K562 (cell line): Measurements from ENCODE around the gene CCNYL1. TPM values are rescaled to one million over a fixed set of nuclear protein-coding genes. Genes with fewer than 3 reads are reported as not detected.

Source experiments
- ATAC-seq: fragments of 200-7000 bp; cut with Tn5 transposase; 3 replicates; pipeline ENCODE4 v1.9.1; 2020; ENCODE audit warnings: moderate library complexity
- BruUV-seq: library from RNA; stranded (reverse); fragments of 400-500 nt; replicated peaks from 2 replicates; lab custom pipeline; 2021; lab: Mats Ljungman, UMichigan
- CTCF ChIA-PET: fragments of 300-600 bp; formaldehyde crosslinking; extraction: SDS; loops from one replicate; lab custom pipeline; 2021; ENCODE audit warnings: low intra/inter-chr PET ratio; lab: Yijun Ruan, JAX
- POLR2A ChIA-PET: fragments of 300-600, 350-650 bp; sonication (Branson Sonifier 250); formaldehyde crosslinking; extraction: SDS; loops from one replicate; lab custom pipeline; 2021; ENCODE audit warnings: antibody characterized with exemption, inconsistent platforms; lab: Yijun Ruan, JAX
- DNase-seq, 4 experiments: peaks; one replicate each; pipeline versions ENCODE4 v3.0.0 to v3.0.0-alpha.2; 2011 to 2018; ENCODE audit warnings: low spot score in 3 of 4, mixed read lengths in 3 of 4; ENCODE audit errors: extremely low read depth in 1 of 4
- FAIRE-seq: peaks from 2 replicates; lab custom pipeline; 2011; peaks lifted over from hg19 to GRCh38; lab: Jason Lieb, UNC
- H2AFZ ChIP-seq: 2 replicates; pipeline ENCODE4 v1.6.0; 2011; ENCODE audit warnings: low read depth, low read length, control low read depth, inconsistent platforms
- H3K27ac ChIP-seq: fragments of 200-600 bp; 3 replicates; pipeline ENCODE4 v1.8.0; 2011; ENCODE audit warnings: low read depth, mild to moderate bottlenecking, control low read depth, inconsistent platforms, low read length, moderate library complexity, mixed read lengths; ENCODE audit errors: extremely low read depth
- H3K27me3 ChIP-seq, 2 experiments: fragments of 300-600 bp in 1 of 2; 2 replicates in 1 of 2; 3 replicates in 1 of 2; pipeline versions ENCODE4 v1.6.0 to v1.8.0; 2011; ENCODE audit warnings: inconsistent platforms in 2 of 2, low read length in 2 of 2, mild to moderate bottlenecking in 1 of 2, mixed read lengths in 1 of 2, moderate library complexity in 1 of 2; ENCODE audit not compliant: control insufficient read depth in 2 of 2, insufficient read depth in 2 of 2
- H3K36me3 ChIP-seq: fragments of 300-600 bp; 3 replicates; pipeline ENCODE4 v1.8.0; 2011; ENCODE audit warnings: mild to moderate bottlenecking, low read length, inconsistent platforms; ENCODE audit not compliant: control insufficient read depth, insufficient read depth
- H3K4me1 ChIP-seq, 2 experiments: fragments of 200-600 bp in 1 of 2; replicated peaks in 1 of 2; 2 replicates in 1 of 2; 3 replicates in 1 of 2; pipeline versions ENCODE4 v1.5.1 to v1.8.0; 2011; ENCODE audit warnings: inconsistent platforms in 2 of 2, low read length in 2 of 2, mild to moderate bottlenecking in 1 of 2, mixed read lengths in 1 of 2, moderate library complexity in 1 of 2; ENCODE audit not compliant: control insufficient read depth in 2 of 2, insufficient read depth in 2 of 2
- H3K4me2 ChIP-seq: 2 replicates; pipeline ENCODE4 v1.6.1; 2011; ENCODE audit warnings: low read length, control low read depth, inconsistent platforms, mixed read lengths; ENCODE audit not compliant: insufficient read depth
- H3K4me3 ChIP-seq: fragments of 200-600 bp; sonication (generic), shearing (Covaris generic); 2 replicates; pipeline ENCODE4 v1.5.1; 2016; ENCODE audit warnings: control low read depth, inconsistent platforms
- H3K79me2 ChIP-seq: fragments of 200-600 bp; 3 replicates; pipeline ENCODE4 v1.8.0; 2011; ENCODE audit warnings: low read length, inconsistent platforms; ENCODE audit not compliant: control insufficient read depth, insufficient read depth
- H3K9ac ChIP-seq, 2 experiments: 2 replicates each; pipeline versions ENCODE4 v1.6.0 to v1.6.1; 2011; ENCODE audit warnings: low read depth in 2 of 2, low read length in 2 of 2, control low read depth in 1 of 2, inconsistent platforms in 1 of 2, mild to moderate bottlenecking in 1 of 2, mixed read lengths in 1 of 2; ENCODE audit not compliant: insufficient read depth in 1 of 2
- H3K9me1 ChIP-seq: one replicate; pipeline ENCODE4 v1.6.0; 2011; ENCODE audit warnings: inconsistent platforms, mild to moderate bottlenecking, low read length, moderate library complexity; ENCODE audit not compliant: control insufficient read depth, insufficient read depth
- H3K9me3 ChIP-seq: replicated peaks from 2 replicates; pipeline ENCODE4 v1.5.1; 2011; ENCODE audit warnings: low read depth, low read length, inconsistent platforms; ENCODE audit not compliant: control insufficient read depth, insufficient read depth
- H4K20me1 ChIP-seq: replicated peaks from 2 replicates; pipeline ENCODE4 v1.6.1; 2011; ENCODE audit warnings: low read length, inconsistent platforms, mixed read lengths; ENCODE audit not compliant: control insufficient read depth, insufficient read depth
- ARID2 ChIP-seq: fragments of 450-650 bp; IDR thresholded peaks from 2 replicates; pipeline ENCODE4 v1.6.1; 2017; ENCODE audit warnings: antibody characterized with exemption, mild to moderate bottlenecking
- CREM ChIP-seq: IDR thresholded peaks from 2 replicates; pipeline ENCODE4 v1.6.1; 2014; ENCODE audit warnings: antibody characterized with exemption, low read depth
- GTF2E2 ChIP-seq: fragments of 200-800 bp; sonication (Bioruptor generic); IDR thresholded peaks from 2 replicates; pipeline ENCODE4 v1.6.1; 2016; ENCODE audit warnings: missing genetic modification characterization, missing compliant biosample characterization
- PHF8 ChIP-seq: fragments of 200-600 bp; sonication (generic); IDR thresholded peaks from 2 replicates; pipeline ENCODE4 v1.6.1; 2012; ENCODE audit warnings: mixed run types, mild to moderate bottlenecking, inconsistent platforms, low read length, moderate library complexity, borderline replicate concordance
- PRDM10 ChIP-seq: fragments of 450-650 bp; IDR thresholded peaks from 2 replicates; pipeline ENCODE4 v1.6.1; 2018; ENCODE audit not compliant: partially characterized antibody
- RCOR1 ChIP-seq, 2 experiments: IDR thresholded peaks; 2 replicates each; pipeline ENCODE4 v1.6.1; 2012; ENCODE audit warnings: low read depth in 2 of 2, low read length in 2 of 2, borderline replicate concordance in 1 of 2, improper control_type of control experiment in 1 of 2
- SMAD1 ChIP-seq: fragments of 150-350 bp; IDR thresholded peaks from 2 replicates; pipeline ENCODE4 v1.6.1; 2014; ENCODE audit warnings: low read length, low read depth; ENCODE audit not compliant: partially characterized antibody
- TAF9B ChIP-seq: fragments of 450-650 bp; IDR thresholded peaks from 2 replicates; pipeline ENCODE4 v1.6.1; 2018; ENCODE audit warnings: mild to moderate bottlenecking; ENCODE audit not compliant: partially characterized antibody
- TCF7 ChIP-seq: sonication (generic); IDR thresholded peaks from 2 replicates; pipeline ENCODE4 v1.6.1; 2016; ENCODE audit warnings: antibody characterized with exemption, borderline replicate concordance
- WGBS: fragments of 100-300 bp; shearing (Covaris generic); methylation state at CpG from one replicate; pipeline ENCODE4 v1.1.6; 2016; ENCODE audit warnings: low coverage, mixed read lengths; ENCODE audit not compliant: insufficient coverage; ENCODE audit errors: missing lambda C conversion rate; 5-methylcytosine and 5-hydroxymethylcytosine counted together
- in situ Hi-C: fragments of 300-500 bp; cut with MboI; formaldehyde crosslinking; loops from 4 replicates; pipeline ENCODE4 v1.15.0; 2018; ENCODE audit warnings: inconsistent platforms, mixed read lengths
- intact Hi-C: fragments of 100-400 bp; cut with micrococcal nuclease; formaldehyde crosslinking; loops from 2 replicates; pipeline ENCODE4 v1.14.2; 2022
- polyA plus RNA-seq, 8 experiments: library from polyadenylated mRNA; depleted of rRNA in 4 of 8; stranded (reverse) in 5 of 8; unstranded in 3 of 8; fragments of >200 nt; fragmentation: Nextera tagmentation in 2 of 8; fragmentation: Illumina TruSeq in 1 of 8; extraction: Ambion mirVana in 2 of 8; extraction: Trizol in 1 of 8; gene quantifications; 2 replicates each; pipeline versions ENCODE4 v1.2.1 to v1.2.3, GENCODE V29; 2011 to 2014; ENCODE audit warnings: inconsistent platforms in 1 of 8, missing spikeins in 1 of 8
- total RNA-seq, 7 experiments: library from RNA; depleted of rRNA in 6 of 7; stranded (reverse); fragments of >200 nt in 6 of 7; fragmentation: Illumina TruSeq in 2 of 7; extraction: Trizol in 2 of 7; gene quantifications; 2 replicates each; pipeline versions ENCODE4 v1.2.1 to v1.2.3, GENCODE V29; 2011 to 2021; ENCODE audit warnings: low replicate concordance in 1 of 7
- TF ChIP-seq, protein P1 (sequence below): sonication (generic); formaldehyde crosslinking; IDR thresholded peaks from 2 replicates; pipeline ENCODE4 v1.8.0; 2022; ENCODE audit warnings: mild to moderate bottlenecking, missing genetic modification reagents, borderline replicate concordance

CCNYL1 gene
- total and polyA plus RNA-seq, 9 of the 15 experiments (the other 6 are each of a cell fraction or from before 2014, with no cell fraction given): 1.9 to 7.5 (median 4.7) TPM

GRCh38 chr2:207772844-207773205, 61.4 kb downstream of the CCNYL1 start (continued):
- TF ChIP-seq PRDM10 (peak; percentile 53), SMAD1 (peak; percentile 52), TAF9B (peak; percentile 56), PHF8 (peak; percentile 48; the same call in 1 of the 2 replicates), RCOR1 (IDR thresholded peaks at IDR 0.05; ENCODE audit: borderline replicate concordance in 1 of 2, low read depth in 2 of 2, low read length in 2 of 2) (no peak)

GRCh38 chr2:207775473-207775872, 64.0 kb downstream of the CCNYL1 start:
- TF ChIP-seq GTF2E2 (tag) (no peak), TCF7 (no peak), ARID2 (no peak), CREM (no peak)
- TF ChIP-seq, protein P1, sequence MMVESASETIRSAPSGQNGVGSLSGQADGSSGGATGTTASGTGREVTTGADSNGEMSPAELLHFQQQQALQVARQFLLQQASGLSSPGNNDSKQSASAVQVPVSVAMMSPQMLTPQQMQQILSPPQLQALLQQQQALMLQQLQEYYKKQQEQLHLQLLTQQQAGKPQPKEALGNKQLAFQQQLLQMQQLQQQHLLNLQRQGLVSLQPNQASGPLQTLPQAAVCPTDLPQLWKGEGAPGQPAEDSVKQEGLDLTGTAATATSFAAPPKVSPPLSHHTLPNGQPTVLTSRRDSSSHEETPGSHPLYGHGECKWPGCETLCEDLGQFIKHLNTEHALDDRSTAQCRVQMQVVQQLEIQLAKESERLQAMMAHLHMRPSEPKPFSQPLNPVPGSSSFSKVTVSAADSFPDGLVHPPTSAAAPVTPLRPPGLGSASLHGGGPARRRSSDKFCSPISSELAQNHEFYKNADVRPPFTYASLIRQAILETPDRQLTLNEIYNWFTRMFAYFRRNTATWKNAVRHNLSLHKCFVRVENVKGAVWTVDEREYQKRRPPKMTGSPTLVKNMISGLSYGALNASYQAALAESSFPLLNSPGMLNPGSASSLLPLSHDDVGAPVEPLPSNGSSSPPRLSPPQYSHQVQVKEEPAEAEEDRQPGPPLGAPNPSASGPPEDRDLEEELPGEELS (CRISPR knock-in tag): no peak
- POLR2A ChIA-PET: interaction anchor here (0.6 to 2.6 kb wide), 5 partner anchors 9 to 240 kb away, joined by 3 to 10 read pairs (median 3); no protein-coding TSS in a partner anchor
- DNase-seq: no peak
- in situ Hi-C loops (no loop called here), intact Hi-C loops (no loop called here)
- Histone ChIP-seq H3K27me3 (no peaks in the 10 kb centered on the region), H3K4me1 (peaks cover 9 to 16% of the 10 kb centered on the region in 2 experiments; a peak in 4 of 5 replicates), H3K4me3 (no peak overlapping the region), H4K20me1 (no peaks in the 10 kb centered on the region), H3K9ac (no peak overlapping the region; a peak in 1 of 4 replicates), H3K4me2 (no peak overlapping the region), H3K79me2 (no peaks in the 10 kb centered on the region; the same call in 2 of the 3 replicates), H3K36me3 (no peaks in the 10 kb centered on the region), H2AFZ (peak overlapping the region; percentile 55; the same call in 1 of the 2 replicates), H3K27ac (no peak overlapping the region), H3K9me1 (no peaks in the 10 kb centered on the region), H3K9me3 (no peaks in the 10 kb centered on the region)
- no peak for ATAC-seq
- FAIRE-seq: no peak
- 64% methylated on average over 3 of the region's 3 CpGs for WGBS
- CTCF ChIA-PET: no interaction called here
- no TSS peak for BruUV-seq
